Measurements from ENCODE around the gene EFCAB5.
"Not testable (repeated sequence)": the region's sequence is repeated elsewhere in the genome, so short reads cannot be mapped to it uniquely, and the experiment has no call there.

The EFCAB5 gene

GRCh38 chr17:29941334-29941733 lies at the start of gene EFCAB5:
EFCAB5 (plus strand) TSS chr17:29941634; CDS start chr17:29941797, 163 bp downstream.
- no peak within 1 kb of the TSS for H3K27ac ChIP-seq (ENCODE audit: low read depth, low read length)
- H3K9me3 ChIP-seq (ENCODE audit: control insufficient read depth in 1 of 2, low read length in 2 of 2) = no peaks in the 10 kb centered on the region
- no peak within 1 kb of the TSS for H3K4me3 ChIP-seq (ENCODE audit: low read depth in 1 of 2, low read length in 2 of 2)
- H3K27me3 ChIP-seq (ENCODE audit: control insufficient read depth in 1 of 2, insufficient read depth in 2 of 2, low read length in 2 of 2) = no peaks in the 10 kb centered on the region
- no peaks in the 10 kb centered on the region for H3K4me1 ChIP-seq (ENCODE audit: control insufficient read depth in 1 of 2, insufficient read depth in 2 of 2, low read length in 2 of 2)
- no peak within 1 kb of the TSS for H3K9ac ChIP-seq (ENCODE audit: low read depth in 1 of 2, low read length in 2 of 2)
- no peaks in the 10 kb centered on the region for H3K36me3 ChIP-seq (ENCODE audit: control insufficient read depth in 1 of 2, insufficient read depth in 2 of 2, low read length in 2 of 2)

- Histone ChIP-seq H3K4me1 (ENCODE audit: control insufficient read depth in 1 of 2, insufficient read depth in 2 of 2, low read length in 2 of 2) (no peaks in the 10 kb centered on the region), H3K9ac (ENCODE audit: low read depth in 1 of 2, low read length in 2 of 2) (no peak overlapping the region), H3K36me3 (ENCODE audit: control insufficient read depth in 1 of 2, insufficient read depth in 2 of 2, low read length in 2 of 2) (no peaks in the 10 kb centered on the region), H3K9me3 (ENCODE audit: control insufficient read depth in 1 of 2, low read length in 2 of 2) (no peaks in the 10 kb centered on the region), H3K4me3 (ENCODE audit: low read depth in 1 of 2, low read length in 2 of 2) (no peak overlapping the region), H3K27me3 (ENCODE audit: control insufficient read depth in 1 of 2, insufficient read depth in 2 of 2, low read length in 2 of 2) (no peaks in the 10 kb centered on the region), H3K27ac (ENCODE audit: low read depth, low read length) (no peak overlapping the region)
These were observed 49.2 kb upstream of the EFCAB5 start for GRCh38 chr17:29892201-29892600.

GRCh38 chr17:29897136-29897535 lies 44.3 kb upstream of the EFCAB5 start:
- not testable (repeated sequence) for H3K4me1 ChIP-seq (ENCODE audit: control insufficient read depth in 1 of 2, insufficient read depth in 2 of 2, low read length in 2 of 2); H3K27ac ChIP-seq (ENCODE audit: low read depth, low read length); H3K9ac ChIP-seq (ENCODE audit: low read depth in 1 of 2, low read length in 2 of 2); H3K9me3 ChIP-seq (ENCODE audit: control insufficient read depth in 1 of 2, low read length in 2 of 2); H3K27me3 ChIP-seq (ENCODE audit: control insufficient read depth in 1 of 2, insufficient read depth in 2 of 2, low read length in 2 of 2); H3K4me3 ChIP-seq (ENCODE audit: low read depth in 1 of 2, low read length in 2 of 2); H3K36me3 ChIP-seq (ENCODE audit: control insufficient read depth in 1 of 2, insufficient read depth in 2 of 2, low read length in 2 of 2)

- Histone ChIP-seq H3K4me3 (ENCODE audit: low read depth in 1 of 2, low read length in 2 of 2) (no peak overlapping the region), H3K27ac (ENCODE audit: low read depth, low read length) (no peak overlapping the region), H3K9ac (ENCODE audit: low read depth in 1 of 2, low read length in 2 of 2) (no peak overlapping the region), H3K27me3 (ENCODE audit: control insufficient read depth in 1 of 2, insufficient read depth in 2 of 2, low read length in 2 of 2) (no peaks in the 10 kb centered on the region), H3K36me3 (ENCODE audit: control insufficient read depth in 1 of 2, insufficient read depth in 2 of 2, low read length in 2 of 2) (no peaks in the 10 kb centered on the region), H3K9me3 (ENCODE audit: control insufficient read depth in 1 of 2, low read length in 2 of 2) (peaks cover 0 to 4% of the 10 kb centered on the region in 2 donors), H3K4me1 (ENCODE audit: control insufficient read depth in 1 of 2, insufficient read depth in 2 of 2, low read length in 2 of 2) (no peaks in the 10 kb centered on the region)
These were observed 38.0 kb upstream of the EFCAB5 start for GRCh38 chr17:29903471-29903870.

- no peaks in the 10 kb centered on the region for H3K27me3 ChIP-seq (ENCODE audit: control insufficient read depth in 1 of 2, insufficient read depth in 2 of 2, low read length in 2 of 2)
- no peaks in the 10 kb centered on the region for H3K36me3 ChIP-seq (ENCODE audit: control insufficient read depth in 1 of 2, insufficient read depth in 2 of 2, low read length in 2 of 2)
- H3K9me3 ChIP-seq (ENCODE audit: control insufficient read depth in 1 of 2, low read length in 2 of 2) = peaks cover 0 to 4% of the 10 kb centered on the region in 2 donors
- no peak overlapping the region for H3K9ac ChIP-seq (ENCODE audit: low read depth in 1 of 2, low read length in 2 of 2)
- no peaks in the 10 kb centered on the region for H3K4me1 ChIP-seq (ENCODE audit: control insufficient read depth in 1 of 2, insufficient read depth in 2 of 2, low read length in 2 of 2)
- H3K4me3 ChIP-seq (ENCODE audit: low read depth in 1 of 2, low read length in 2 of 2) = no peak overlapping the region
- H3K27ac ChIP-seq (ENCODE audit: low read depth, low read length) = no peak overlapping the region
These were observed 36.2 kb upstream of the EFCAB5 start for GRCh38 chr17:29905086-29905878.

- H3K9ac ChIP-seq (ENCODE audit: low read depth in 1 of 2, low read length in 2 of 2) = no peak overlapping the region
- H3K9me3 ChIP-seq (ENCODE audit: control insufficient read depth in 1 of 2, low read length in 2 of 2) = peaks cover 0 to 4% of the 10 kb centered on the region in 2 donors
- no peak overlapping the region for H3K27ac ChIP-seq (ENCODE audit: low read depth, low read length)
- no peaks in the 10 kb centered on the region for H3K27me3 ChIP-seq (ENCODE audit: control insufficient read depth in 1 of 2, insufficient read depth in 2 of 2, low read length in 2 of 2)
- no peaks in the 10 kb centered on the region for H3K36me3 ChIP-seq (ENCODE audit: control insufficient read depth in 1 of 2, insufficient read depth in 2 of 2, low read length in 2 of 2)
- no peak overlapping the region for H3K4me3 ChIP-seq (ENCODE audit: low read depth in 1 of 2, low read length in 2 of 2)
- H3K4me1 ChIP-seq (ENCODE audit: control insufficient read depth in 1 of 2, insufficient read depth in 2 of 2, low read length in 2 of 2) = no peaks in the 10 kb centered on the region
These were observed 35.6 kb upstream of the EFCAB5 start for GRCh38 chr17:29905879-29906167.

GRCh38 chr17:29906969-29907368 lies 34.5 kb upstream of the EFCAB5 start:
- Histone ChIP-seq H3K9me3 (ENCODE audit: control insufficient read depth in 1 of 2, low read length in 2 of 2) (peaks cover 0 to 4% of the 10 kb centered on the region in 2 donors), H3K36me3 (ENCODE audit: control insufficient read depth in 1 of 2, insufficient read depth in 2 of 2, low read length in 2 of 2) (no peaks in the 10 kb centered on the region), H3K9ac (ENCODE audit: low read depth in 1 of 2, low read length in 2 of 2) (no peak overlapping the region), H3K4me3 (ENCODE audit: low read depth in 1 of 2, low read length in 2 of 2) (no peak overlapping the region), H3K4me1 (ENCODE audit: control insufficient read depth in 1 of 2, insufficient read depth in 2 of 2, low read length in 2 of 2) (no peaks in the 10 kb centered on the region), H3K27me3 (ENCODE audit: control insufficient read depth in 1 of 2, insufficient read depth in 2 of 2, low read length in 2 of 2) (no peaks in the 10 kb centered on the region), H3K27ac (ENCODE audit: low read depth, low read length) (no peak overlapping the region)

GRCh38 chr17:29909236-29910003 lies 32.0 kb upstream of the EFCAB5 start:
- Histone ChIP-seq H3K4me1 (ENCODE audit: control insufficient read depth in 1 of 2, insufficient read depth in 2 of 2, low read length in 2 of 2) (no peaks in the 10 kb centered on the region), H3K27ac (ENCODE audit: low read depth, low read length) (no peak overlapping the region), H3K9me3 (ENCODE audit: control insufficient read depth in 1 of 2, low read length in 2 of 2) (peaks cover 0 to 4% of the 10 kb centered on the region in 2 donors), H3K36me3 (ENCODE audit: control insufficient read depth in 1 of 2, insufficient read depth in 2 of 2, low read length in 2 of 2) (no peaks in the 10 kb centered on the region), H3K4me3 (ENCODE audit: low read depth in 1 of 2, low read length in 2 of 2) (no peak overlapping the region), H3K27me3 (ENCODE audit: control insufficient read depth in 1 of 2, insufficient read depth in 2 of 2, low read length in 2 of 2) (no peaks in the 10 kb centered on the region), H3K9ac (ENCODE audit: low read depth in 1 of 2, low read length in 2 of 2) (no peak overlapping the region)

- H3K4me1 ChIP-seq (ENCODE audit: control insufficient read depth in 1 of 2, insufficient read depth in 2 of 2, low read length in 2 of 2) = no peaks in the 10 kb centered on the region
- H3K9me3 ChIP-seq (ENCODE audit: control insufficient read depth in 1 of 2, low read length in 2 of 2) = no peaks in the 10 kb centered on the region
- no peak overlapping the region for H3K9ac ChIP-seq (ENCODE audit: low read depth in 1 of 2, low read length in 2 of 2)
- H3K4me3 ChIP-seq (ENCODE audit: low read depth in 1 of 2, low read length in 2 of 2) = no peak overlapping the region
- no peaks in the 10 kb centered on the region for H3K36me3 ChIP-seq (ENCODE audit: control insufficient read depth in 1 of 2, insufficient read depth in 2 of 2, low read length in 2 of 2)
- no peaks in the 10 kb centered on the region for H3K27me3 ChIP-seq (ENCODE audit: control insufficient read depth in 1 of 2, insufficient read depth in 2 of 2, low read length in 2 of 2)
- no peak overlapping the region for H3K27ac ChIP-seq (ENCODE audit: low read depth, low read length)
These were observed 29.7 kb upstream of the EFCAB5 start for GRCh38 chr17:29911641-29912177.

- Histone ChIP-seq H3K27me3 (ENCODE audit: control insufficient read depth in 1 of 2, insufficient read depth in 2 of 2, low read length in 2 of 2) (no peaks in the 10 kb centered on the region), H3K9ac (ENCODE audit: low read depth in 1 of 2, low read length in 2 of 2) (no peak overlapping the region), H3K4me3 (ENCODE audit: low read depth in 1 of 2, low read length in 2 of 2) (no peak overlapping the region), H3K27ac (ENCODE audit: low read depth, low read length) (no peak overlapping the region), H3K9me3 (ENCODE audit: control insufficient read depth in 1 of 2, low read length in 2 of 2) (no peaks in the 10 kb centered on the region), H3K36me3 (ENCODE audit: control insufficient read depth in 1 of 2, insufficient read depth in 2 of 2, low read length in 2 of 2) (no peaks in the 10 kb centered on the region), H3K4me1 (ENCODE audit: control insufficient read depth in 1 of 2, insufficient read depth in 2 of 2, low read length in 2 of 2) (no peaks in the 10 kb centered on the region)
These were observed 26.5 kb upstream of the EFCAB5 start for GRCh38 chr17:29914819-29915537.

Measured in duodenal mucosa (tissue), 2 donors.